Mesenchymal stem cell (in vitro differentiated cells and primary cell): ENCODE data around the gene NR2C2AP.

ENCODE experiments used
- DNase-seq: peaks from one replicate; pipeline ENCODE4 v3.0.0-alpha.2; 2013
- H2AFZ ChIP-seq: one replicate; pipeline ENCODE4 v1.6.1; 2013; ENCODE audit warnings: low read depth, mild to moderate bottlenecking, control low read depth, inconsistent platforms, low read length, moderate library complexity
- H2AK5ac ChIP-seq: 2 replicates; pipeline ENCODE4 v1.6.1; 2013; ENCODE audit warnings: low read length, moderate library complexity, mild to moderate bottlenecking, inconsistent platforms; ENCODE audit not compliant: severe bottlenecking
- H2BK120ac ChIP-seq: one replicate; pipeline ENCODE4 v1.6.1; 2013; ENCODE audit warnings: low read depth, mild to moderate bottlenecking, inconsistent platforms, low read length, moderate library complexity
- H2BK12ac ChIP-seq, 2 experiments: one replicate each; pipeline ENCODE4 v1.6.1; 2013; ENCODE audit warnings: inconsistent platforms in 2 of 2, low read length in 2 of 2, mild to moderate bottlenecking in 2 of 2, moderate library complexity in 2 of 2, control low read depth in 1 of 2
- H2BK15ac ChIP-seq: one replicate; pipeline ENCODE4 v1.6.1; 2013; ENCODE audit warnings: mild to moderate bottlenecking, low read depth, inconsistent platforms; ENCODE audit not compliant: poor library complexity, severe bottlenecking
- H2BK5ac ChIP-seq: 2 replicates; pipeline ENCODE4 v1.6.1; 2013; ENCODE audit warnings: low read depth, mild to moderate bottlenecking, low read length, control low read depth, inconsistent platforms; ENCODE audit not compliant: poor library complexity, severe bottlenecking
- H3K14ac ChIP-seq, 2 experiments: one replicate each; pipeline ENCODE4 v1.6.1; 2013; ENCODE audit warnings: inconsistent platforms in 2 of 2, low read length in 2 of 2, control low read depth in 1 of 2, mild to moderate bottlenecking in 1 of 2, moderate library complexity in 1 of 2
- H3K18ac ChIP-seq, 2 experiments: one replicate each; pipeline ENCODE4 v1.6.1; 2013; ENCODE audit warnings: inconsistent platforms in 2 of 2, low read length in 2 of 2, control low read depth in 1 of 2, low read depth in 1 of 2, mild to moderate bottlenecking in 1 of 2
- H3K23ac ChIP-seq, 2 experiments: one replicate each; pipeline ENCODE4 v1.6.1; 2013; ENCODE audit warnings: inconsistent platforms in 2 of 2, low read length in 2 of 2, mild to moderate bottlenecking in 2 of 2, moderate library complexity in 2 of 2, control low read depth in 1 of 2
- H3K27ac ChIP-seq: 2 replicates; pipeline ENCODE4 v1.5.1; 2013; ENCODE audit warnings: mild to moderate bottlenecking, moderate library complexity, low read length, control low read depth, inconsistent platforms; ENCODE audit not compliant: poor library complexity, severe bottlenecking
- H3K27me3 ChIP-seq, 2 experiments: 2 replicates each; pipeline versions ENCODE4 v1.6.1 to v1.7.0; 2013; ENCODE audit warnings: low read length in 2 of 2, mild to moderate bottlenecking in 2 of 2, moderate library complexity in 2 of 2, control low read depth in 1 of 2, inconsistent platforms in 1 of 2; ENCODE audit not compliant: control insufficient read depth in 1 of 2, insufficient read depth in 1 of 2
- H3K36me3 ChIP-seq, 2 experiments: 2 replicates each; pipeline versions ENCODE4 v1.6.1 to v1.7.0; 2013; ENCODE audit warnings: low read length in 2 of 2, control low read depth in 1 of 2, inconsistent platforms in 1 of 2, low read depth in 1 of 2, mild to moderate bottlenecking in 1 of 2; ENCODE audit not compliant: insufficient read depth in 2 of 2, control insufficient read depth in 1 of 2
- H3K4ac ChIP-seq, 2 experiments: one replicate each; pipeline ENCODE4 v1.6.1; 2013; ENCODE audit warnings: inconsistent platforms in 2 of 2, low read length in 2 of 2, mild to moderate bottlenecking in 2 of 2, moderate library complexity in 2 of 2, control low read depth in 1 of 2, low read depth in 1 of 2
- H3K4me1 ChIP-seq: 2 replicates; pipeline ENCODE4 v1.6.1; 2013; ENCODE audit warnings: low read depth, low read length, control low read depth; ENCODE audit not compliant: control insufficient read depth, insufficient read depth
- H3K4me2 ChIP-seq: 2 replicates; pipeline ENCODE4 v1.6.1; 2013; ENCODE audit warnings: low read length, mild to moderate bottlenecking, inconsistent platforms; ENCODE audit not compliant: poor library complexity, severe bottlenecking
- H3K4me3 ChIP-seq, 2 experiments: 2 replicates each; pipeline versions ENCODE4 v1.5.1 to v1.7.0; 2013; ENCODE audit warnings: low read length in 2 of 2, mild to moderate bottlenecking in 2 of 2, control low read depth in 1 of 2, low read depth in 1 of 2; ENCODE audit not compliant: insufficient read depth in 1 of 2
- H3K79me1 ChIP-seq: replicated peaks from 2 replicates; pipeline ENCODE4 v1.6.1; 2013; ENCODE audit warnings: mild to moderate bottlenecking, control low read depth, low read length, inconsistent platforms; ENCODE audit not compliant: poor library complexity, severe bottlenecking
- H3K9ac ChIP-seq: 2 replicates; pipeline ENCODE4 v1.7.0; 2013; ENCODE audit warnings: mild to moderate bottlenecking, low read length, moderate library complexity
- H3K9me3 ChIP-seq: 2 replicates; pipeline ENCODE4 v1.7.0; 2013; ENCODE audit warnings: mild to moderate bottlenecking, low read length; ENCODE audit not compliant: control insufficient read depth
- H4K8ac ChIP-seq: one replicate; pipeline ENCODE4 v1.6.1; 2013; ENCODE audit warnings: inconsistent platforms, mild to moderate bottlenecking, low read length, moderate library complexity
- H4K91ac ChIP-seq: one replicate; pipeline ENCODE4 v1.6.1; 2013; ENCODE audit warnings: mild to moderate bottlenecking, low read length, inconsistent platforms
- WGBS: methylation state at CpG from one replicate; pipeline ENCODE4 v1.1.7; 2013; ENCODE audit warnings: mixed read lengths; 5-methylcytosine and 5-hydroxymethylcytosine counted together

NR2C2AP gene

DNA sequence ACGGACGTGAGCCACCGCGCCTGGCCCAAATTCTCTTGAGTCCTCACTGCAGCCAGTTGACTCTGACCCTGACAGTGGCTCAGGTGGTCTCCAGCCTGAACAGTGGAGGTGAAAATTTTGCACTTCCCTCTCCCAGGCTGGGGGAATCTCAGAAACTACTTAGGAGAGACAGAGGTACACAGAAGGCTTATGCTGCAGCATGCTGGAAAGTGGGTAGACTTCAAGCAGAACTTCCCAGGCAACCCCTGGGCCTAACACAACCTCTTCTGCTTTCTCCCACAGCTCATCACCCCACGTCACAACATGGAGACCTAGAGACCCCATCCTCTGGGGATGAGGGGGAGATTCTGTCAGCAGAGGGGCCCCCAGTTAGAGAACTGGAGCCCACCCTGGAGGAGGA lies 23.0 kb upstream of the NR2C2AP start:
- Histone ChIP-seq H3K18ac (no peak overlapping the region), H2BK15ac (no peak overlapping the region), H3K14ac (no peak overlapping the region), H3K27me3 (peaks cover 47 to 71% of the 10 kb centered on the region in 2 experiments), H2AK5ac (no peak overlapping the region), H3K4me2 (no peak overlapping the region), H3K4me1 (peaks cover 9% of the 10 kb centered on the region), H3K36me3 (no peaks in the 10 kb centered on the region), H2BK5ac (no peak overlapping the region), H3K27ac (no peak overlapping the region), H3K9ac (no peak overlapping the region), H4K8ac (no peak overlapping the region), H3K4me3 (no peak overlapping the region), H3K79me1 (no peaks in the 10 kb centered on the region), H2BK120ac (no peak overlapping the region), H2BK12ac (no peak overlapping the region), H2AFZ (no peak overlapping the region), H4K91ac (no peak overlapping the region), H3K4ac (no peak overlapping the region), H3K9me3 (no peaks in the 10 kb centered on the region), H3K23ac (no peak overlapping the region)
- no peak for DNase-seq
- WGBS, result 88% methylated on average over 4 of the region's 5 CpGs

DNA sequence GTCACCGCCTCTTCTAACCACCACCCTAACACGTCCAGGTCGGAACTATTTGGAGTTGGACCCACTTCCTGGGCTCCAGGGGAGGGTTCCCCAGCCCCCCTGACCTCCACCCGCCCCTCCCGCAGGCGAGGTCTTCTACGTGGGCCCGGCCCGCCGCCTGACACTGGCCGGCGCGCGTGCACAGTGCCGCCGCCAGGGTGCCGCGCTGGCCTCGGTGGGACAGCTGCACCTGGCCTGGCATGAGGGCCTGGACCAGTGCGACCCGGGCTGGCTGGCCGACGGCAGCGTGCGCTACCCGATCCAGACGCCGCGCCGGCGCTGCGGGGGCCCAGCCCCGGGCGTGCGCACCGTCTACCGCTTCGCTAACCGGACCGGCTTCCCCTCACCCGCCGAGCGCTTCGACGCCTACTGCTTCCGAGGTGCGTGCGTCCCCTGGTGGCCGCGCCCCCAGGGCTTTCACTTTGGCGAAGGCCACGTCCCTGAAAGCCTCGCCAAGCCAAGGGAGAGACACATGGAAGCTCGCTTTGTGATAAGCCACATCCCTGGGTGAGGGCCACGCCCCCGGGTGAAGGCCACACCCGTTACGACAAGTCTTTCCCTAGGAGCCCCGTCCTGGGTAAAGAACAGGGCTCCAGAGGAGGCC lies 21.8 kb upstream of the NR2C2AP start:
- Histone ChIP-seq H3K9me3 (no peaks in the 10 kb centered on the region), H3K18ac (no peak overlapping the region), H3K79me1 (no peaks in the 10 kb centered on the region), H3K9ac (no peak overlapping the region), H2BK12ac (no peak overlapping the region), H3K4me3 (peak overlapping the region in 1 of 2 experiments; percentile 40), H3K4ac (peak overlapping the region in 1 of 2 experiments; percentile 58), H2AFZ (peak overlapping the region; percentile 44), H3K27ac (no peak overlapping the region), H2BK120ac (no peak overlapping the region), H3K23ac (no peak overlapping the region), H4K8ac (peak overlapping the region; percentile 46), H4K91ac (peak overlapping the region; percentile 9), H3K14ac (peak overlapping the region in 1 of 2 experiments; percentile 79), H2AK5ac (no peak overlapping the region), H3K36me3 (no peaks in the 10 kb centered on the region), H3K4me1 (peaks cover 9% of the 10 kb centered on the region), H3K4me2 (peak overlapping the region; percentile 82), H2BK15ac (no peak overlapping the region), H2BK5ac (no peak overlapping the region), H3K27me3 (peaks cover 47 to 71% of the 10 kb centered on the region in 2 experiments)
- WGBS, result 2% methylated on average over 57 of the region's 59 CpGs
- peak; percentile 75 for DNase-seq

- Histone ChIP-seq H2AK5ac (no peak overlapping the region), H3K23ac (no peak overlapping the region), H3K9me3 (no peaks in the 10 kb centered on the region), H2BK12ac (no peak overlapping the region), H3K14ac (no peak overlapping the region), H2BK120ac (no peak overlapping the region), H3K9ac (no peak overlapping the region), H2BK5ac (no peak overlapping the region), H3K79me1 (no peaks in the 10 kb centered on the region), H3K27me3 (peaks cover 47 to 66% of the 10 kb centered on the region in 2 experiments), H3K4ac (no peak overlapping the region), H3K36me3 (no peaks in the 10 kb centered on the region), H3K18ac (no peak overlapping the region), H2BK15ac (no peak overlapping the region), H4K8ac (no peak overlapping the region), H4K91ac (no peak overlapping the region), H3K4me2 (no peak overlapping the region), H3K4me1 (peaks cover 9% of the 10 kb centered on the region), H2AFZ (no peak overlapping the region), H3K27ac (no peak overlapping the region), H3K4me3 (no peak overlapping the region)
- no peak for DNase-seq
- 69% methylated on average over 17 of the region's 17 CpGs for WGBS
These were observed 21.1 kb upstream of the NR2C2AP start for GRCh38 chr19:19224150-19224851.

DNA sequence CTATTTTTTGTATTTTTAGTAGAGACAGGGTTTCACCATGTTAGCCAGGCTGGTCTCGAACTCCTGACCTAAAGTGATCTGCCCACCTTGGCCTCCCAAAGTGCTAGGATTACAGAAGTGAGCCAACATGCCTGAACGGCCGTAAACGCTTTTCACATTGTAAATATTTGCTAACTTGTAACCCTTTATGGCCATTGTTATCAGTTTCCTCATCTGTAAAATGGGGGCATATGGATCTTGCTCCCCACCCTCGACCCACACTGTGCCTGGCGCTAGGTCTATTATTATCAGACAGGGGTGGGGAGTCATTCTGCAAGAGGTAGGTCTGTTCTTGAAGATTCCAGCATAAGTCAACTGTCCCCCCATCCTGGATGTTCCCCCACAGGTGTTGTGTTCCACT lies 20.4 kb upstream of the NR2C2AP start:
- 83% methylated on average over 3 of the region's 6 CpGs for WGBS
- H3K9ac ChIP-seq, result no peak overlapping the region
- H2BK120ac ChIP-seq, result no peak overlapping the region
- H3K27me3 ChIP-seq, result peaks cover 46 to 61% of the 10 kb centered on the region in 2 experiments
- H3K4me2 ChIP-seq, result no peak overlapping the region
- H2BK5ac ChIP-seq, result no peak overlapping the region
- no peak overlapping the region for H3K14ac ChIP-seq
- no peak overlapping the region for H3K4ac ChIP-seq
- no peak overlapping the region for H3K4me3 ChIP-seq
- H3K79me1 ChIP-seq, result no peaks in the 10 kb centered on the region
- no peak for DNase-seq
- H2BK15ac ChIP-seq, result no peak overlapping the region
- no peak overlapping the region for H3K23ac ChIP-seq
- peaks cover 9% of the 10 kb centered on the region for H3K4me1 ChIP-seq
- no peak overlapping the region for H3K18ac ChIP-seq
- H4K91ac ChIP-seq, result no peak overlapping the region
- H3K9me3 ChIP-seq, result no peaks in the 10 kb centered on the region
- no peak overlapping the region for H4K8ac ChIP-seq
- H2AK5ac ChIP-seq, result no peak overlapping the region
- H3K27ac ChIP-seq, result no peak overlapping the region
- H2BK12ac ChIP-seq, result no peak overlapping the region
- H3K36me3 ChIP-seq, result no peaks in the 10 kb centered on the region
- no peak overlapping the region for H2AFZ ChIP-seq
